Activated CD4-positive, alpha-beta T cell treated with anti-CD3 and anti-CD28 coated beads for 24 hours (primary cell): ENCODE measurements around the gene PGPEP1.

Experiments
- DNase-seq, 2 donors: peaks; one replicate each; pipeline ENCODE4 v3.0.0-alpha.2; 2020; ENCODE audit warnings: low read depth in 2 of 2

The PGPEP1 gene, protein sequence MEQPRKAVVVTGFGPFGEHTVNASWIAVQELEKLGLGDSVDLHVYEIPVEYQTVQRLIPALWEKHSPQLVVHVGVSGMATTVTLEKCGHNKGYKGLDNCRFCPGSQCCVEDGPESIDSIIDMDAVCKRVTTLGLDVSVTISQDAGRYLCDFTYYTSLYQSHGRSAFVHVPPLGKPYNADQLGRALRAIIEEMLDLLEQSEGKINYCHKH

DNA sequence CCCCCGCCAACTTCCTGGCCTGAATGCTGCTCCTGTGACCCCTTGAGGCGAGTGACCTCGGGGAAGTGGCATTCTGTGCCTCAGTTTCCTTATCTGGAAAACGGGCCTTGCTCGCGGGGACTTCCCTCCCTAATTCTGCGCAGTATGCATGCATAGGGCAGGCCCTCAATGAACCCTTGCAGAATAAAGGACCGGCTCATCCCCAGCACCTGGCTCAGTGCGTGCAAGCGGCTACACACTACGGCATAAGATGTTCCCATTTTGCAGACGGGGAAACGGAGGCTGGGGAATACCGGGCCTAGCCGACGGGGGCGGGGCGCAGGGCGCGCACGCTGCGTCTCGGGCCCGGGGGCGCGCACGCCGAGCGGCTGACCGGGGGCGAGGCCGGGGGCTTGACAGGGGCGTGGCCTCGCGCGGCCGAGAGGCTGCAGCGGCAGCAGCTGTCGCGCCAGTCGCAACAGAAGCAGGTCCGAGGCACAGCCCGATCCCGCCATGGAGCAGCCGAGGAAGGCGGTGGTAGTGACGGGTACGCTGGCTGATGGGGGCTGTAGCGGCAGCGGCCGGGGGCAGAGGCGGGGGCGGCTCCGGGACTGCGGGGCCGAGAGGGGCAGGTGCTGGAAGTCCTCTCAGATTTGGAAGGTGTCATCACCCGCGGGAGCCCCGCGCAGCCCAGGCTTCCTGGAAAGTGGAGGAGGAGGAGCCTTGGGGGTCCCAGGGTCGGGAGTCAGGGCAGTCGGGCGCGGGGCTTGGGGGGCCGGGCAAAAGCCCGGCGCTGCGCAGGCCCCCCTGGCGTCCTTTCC lies at the start of gene PGPEP1:
PGPEP1 (plus strand) TSS at position 409 of the 800 bp plus-strand sequence; CDS start at position 493, 84 bp downstream.
- peak; percentile 47 to 58 for DNase-seq

DNA sequence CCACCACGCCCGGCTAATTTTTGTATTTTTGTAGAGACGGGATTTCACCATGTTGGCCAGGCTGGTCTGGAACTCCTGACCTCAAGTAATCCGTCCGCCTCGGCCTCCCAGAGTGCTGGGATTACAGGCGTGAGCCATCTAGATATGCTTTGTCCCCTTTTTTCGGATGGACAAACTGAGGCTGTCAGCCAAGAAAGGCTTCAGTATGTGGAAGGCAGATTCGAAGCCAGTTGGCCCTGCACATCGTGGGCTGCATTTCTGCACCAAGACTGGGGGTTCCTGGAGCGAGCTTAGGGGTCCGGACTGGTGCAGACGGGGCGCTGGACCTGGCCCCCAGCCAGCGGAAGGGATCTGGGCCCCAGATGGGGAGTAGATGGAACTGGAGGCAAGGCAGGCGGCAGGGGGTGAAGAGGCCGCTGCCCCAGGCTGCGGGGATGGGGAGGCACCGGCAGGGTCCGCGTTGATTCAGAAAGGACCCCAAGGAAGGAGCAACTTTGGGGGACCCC lies 49.3 kb upstream of the PGPEP1 start:
- DNase-seq, result no peak

DNA sequence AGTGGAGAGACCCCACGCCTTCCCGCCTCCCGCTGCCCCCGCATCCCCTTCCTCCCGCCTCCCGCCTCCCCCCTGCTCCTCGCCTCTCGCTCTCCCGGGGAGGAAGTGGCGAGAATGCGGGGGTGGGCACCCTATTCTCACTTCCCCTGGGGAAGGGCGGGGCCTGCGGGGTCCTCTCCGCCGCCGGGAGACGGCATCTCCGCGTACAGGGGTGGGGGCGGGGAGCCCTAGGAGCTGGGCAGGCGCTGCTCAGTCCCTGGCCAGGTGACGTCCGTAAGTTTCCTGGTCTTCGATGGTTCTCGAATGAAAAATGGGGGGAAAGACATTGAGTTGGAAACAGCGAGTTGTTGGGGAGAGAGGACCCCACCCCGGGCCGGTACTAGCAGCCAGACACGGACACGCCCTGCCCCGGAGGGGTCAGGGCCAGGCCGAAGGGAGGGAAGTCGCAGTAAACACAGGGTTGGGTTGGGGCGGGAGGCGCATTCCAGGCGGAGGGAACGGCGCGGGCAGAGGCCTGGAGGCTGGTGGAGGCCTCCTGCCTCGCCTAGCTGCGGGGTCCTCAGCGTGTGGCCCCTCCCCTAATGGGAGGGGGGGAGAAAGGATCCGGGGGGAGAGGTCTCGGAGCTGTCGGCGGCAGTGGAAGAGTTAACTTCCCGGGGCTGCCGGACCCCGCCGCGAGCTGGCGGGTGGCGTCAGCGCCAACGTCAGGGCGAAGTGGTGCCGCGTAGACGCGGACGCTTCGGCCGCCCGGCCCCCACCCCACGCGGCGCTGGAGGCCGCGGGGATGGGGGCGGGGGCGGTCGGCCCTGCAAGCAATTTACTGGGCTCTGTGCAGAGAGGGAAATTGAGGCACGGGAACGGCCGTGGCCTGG lies 48.6 kb upstream of the PGPEP1 start:
- peak; percentile 64 to 86 for DNase-seq

DNA sequence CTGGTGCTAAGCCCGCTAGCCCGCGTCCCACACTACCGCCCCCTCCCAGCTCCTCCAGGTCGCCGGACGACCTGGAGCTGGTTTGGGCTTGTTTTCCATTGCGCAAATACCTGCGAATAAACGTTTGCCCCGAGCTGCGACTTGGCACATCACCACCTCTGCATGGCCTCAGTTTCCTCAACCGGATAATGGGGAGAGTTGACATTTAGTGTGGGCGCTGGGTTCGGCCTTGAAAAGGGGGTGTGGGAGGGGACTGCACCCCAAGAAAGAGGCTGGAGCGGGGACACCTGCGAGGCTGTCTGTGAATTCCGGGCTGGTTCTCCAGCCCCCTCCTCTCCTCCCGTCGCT lies 48.0 kb upstream of the PGPEP1 start:
- no peak for DNase-seq

DNA sequence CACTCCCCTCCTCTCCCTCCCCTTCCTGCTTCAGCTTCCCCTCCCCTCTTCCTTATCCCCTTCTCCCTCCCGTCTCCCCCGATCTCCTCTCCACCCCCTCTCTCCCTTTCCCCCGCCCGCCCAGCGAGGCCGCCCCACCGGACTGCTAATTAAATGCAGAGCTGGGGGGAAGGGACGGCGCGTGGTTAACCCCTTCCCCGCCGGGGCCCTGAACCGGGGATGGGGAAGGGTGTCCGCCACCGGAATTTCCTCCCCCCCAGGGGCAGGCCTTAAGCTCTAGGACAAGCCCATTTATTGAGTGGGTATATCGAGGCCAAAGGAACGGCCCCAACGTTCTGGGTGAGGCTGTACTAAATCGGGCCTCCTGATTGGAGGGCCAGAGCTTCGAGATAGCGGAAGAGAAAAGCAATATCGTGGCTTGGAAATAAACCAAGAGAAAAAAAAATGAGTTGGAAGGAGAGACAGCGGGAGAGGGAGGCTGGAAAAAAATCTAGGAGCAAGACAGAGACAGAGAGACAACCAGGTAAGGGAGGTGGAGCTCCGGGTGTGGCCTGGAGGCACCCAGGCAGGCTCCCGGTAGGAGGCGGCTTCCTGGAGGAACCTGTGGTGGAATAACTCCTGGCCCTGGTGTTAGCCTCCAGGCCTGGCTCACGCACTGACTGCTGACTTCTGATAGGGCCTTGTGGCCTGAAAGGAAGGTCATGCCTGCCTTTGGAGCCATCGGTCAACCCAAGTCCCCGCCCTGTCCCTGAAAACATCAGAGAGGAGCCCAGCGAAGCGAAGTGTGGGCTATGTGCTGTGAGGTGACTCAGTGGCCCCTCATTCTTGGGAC lies 47.4 kb upstream of the PGPEP1 start:
- DNase-seq, result peak in 1 of 2 donors; percentile 56

DNA sequence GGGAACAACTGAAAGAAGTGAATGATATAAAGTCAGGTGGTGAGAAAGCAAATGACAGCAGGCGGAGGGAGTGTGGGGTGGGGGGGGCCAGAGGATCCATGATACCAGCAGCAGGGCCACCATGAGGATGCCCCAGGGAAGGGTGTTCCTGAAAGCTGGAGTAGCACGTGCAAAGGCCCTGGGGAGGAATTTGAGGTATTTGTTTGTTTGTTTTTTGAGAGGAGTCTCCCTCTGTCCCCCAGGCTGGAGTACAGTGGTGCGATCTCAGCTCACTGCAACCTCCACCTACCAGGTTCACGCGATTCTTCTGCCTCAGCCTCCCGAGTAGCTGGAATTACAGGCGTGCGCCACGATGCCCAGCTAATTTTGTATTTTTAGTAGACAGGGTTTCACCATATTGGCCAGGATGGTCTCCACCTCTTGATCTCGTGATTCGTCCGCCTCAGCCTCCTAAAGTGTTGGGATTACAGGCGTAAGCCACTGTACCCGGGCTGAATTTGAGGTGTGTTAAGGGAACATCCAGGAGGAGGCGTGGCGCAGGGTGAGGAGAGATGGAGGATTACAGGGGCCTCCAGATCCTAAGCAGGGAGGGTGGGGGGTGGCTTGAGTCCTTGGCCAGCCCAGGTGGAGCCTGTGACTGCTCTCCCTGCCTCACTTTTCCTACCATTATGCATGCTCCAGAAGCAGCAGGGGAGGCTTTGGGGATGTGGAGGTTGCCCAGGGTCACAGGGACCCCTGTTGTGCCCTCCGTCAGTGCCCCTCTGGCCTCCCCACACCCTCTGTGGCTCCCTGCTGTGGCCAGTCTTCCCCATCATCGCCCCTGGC lies 46.5 kb upstream of the PGPEP1 start:
- DNase-seq, result no peak

DNA sequence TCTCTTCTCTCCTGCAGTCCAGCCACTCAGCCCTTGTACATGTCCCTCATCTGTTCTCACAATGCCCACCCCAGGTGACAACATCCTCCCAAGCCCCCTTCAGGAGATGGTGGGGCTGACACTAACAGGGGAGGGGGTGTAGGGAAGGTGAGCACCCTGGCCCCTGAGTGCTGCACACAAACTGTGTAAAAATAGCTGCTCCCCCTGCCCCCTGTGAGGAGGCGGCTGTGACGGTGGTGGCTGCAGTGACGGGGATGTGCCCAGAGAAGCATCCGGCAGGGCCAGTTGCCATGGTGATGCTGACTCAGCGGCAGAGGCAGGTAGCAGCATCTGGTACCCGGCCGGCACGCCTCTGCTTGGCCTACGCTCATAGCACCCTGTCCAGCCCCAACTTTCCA lies 45.9 kb upstream of the PGPEP1 start:
- DNase-seq, result peak; percentile 76 to 95

DNA sequence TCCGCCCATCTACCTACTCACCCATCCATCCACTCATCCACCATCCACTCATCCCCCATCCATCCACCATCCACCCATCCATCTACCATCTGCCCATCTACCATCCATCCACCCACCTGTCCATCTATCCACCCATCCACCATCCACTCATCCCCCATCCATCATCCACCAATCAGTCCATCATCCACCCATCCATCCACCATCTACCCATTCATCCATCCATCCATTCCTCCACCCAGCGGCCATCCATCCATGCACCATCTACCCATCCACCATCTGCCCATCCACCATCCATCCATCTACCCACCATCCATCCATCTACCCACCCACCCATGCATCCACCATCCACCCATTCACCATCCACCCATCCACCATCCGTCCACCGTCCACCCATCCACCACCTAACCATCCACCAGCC lies 45.4 kb upstream of the PGPEP1 start:
- no peak for DNase-seq

DNA sequence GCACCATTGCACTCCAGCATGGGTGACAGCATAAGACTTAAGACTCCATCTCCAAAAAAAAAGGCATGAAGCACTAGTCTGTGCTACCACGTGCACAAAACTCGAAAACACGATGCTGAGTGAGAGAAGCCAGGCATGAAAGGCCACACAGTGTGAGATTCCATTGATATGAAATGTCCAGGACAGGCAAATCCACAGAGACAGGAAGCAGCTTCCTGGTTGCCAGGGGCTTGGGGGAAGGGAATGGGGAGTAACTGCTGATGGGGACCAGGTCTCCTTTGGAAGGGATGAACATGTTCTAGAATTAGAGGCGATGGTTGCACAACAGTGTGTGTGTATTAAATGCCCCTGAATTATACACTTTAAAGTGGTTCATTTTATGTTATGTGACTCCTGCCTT lies 43.1 kb upstream of the PGPEP1 start:
- no peak for DNase-seq

DNA sequence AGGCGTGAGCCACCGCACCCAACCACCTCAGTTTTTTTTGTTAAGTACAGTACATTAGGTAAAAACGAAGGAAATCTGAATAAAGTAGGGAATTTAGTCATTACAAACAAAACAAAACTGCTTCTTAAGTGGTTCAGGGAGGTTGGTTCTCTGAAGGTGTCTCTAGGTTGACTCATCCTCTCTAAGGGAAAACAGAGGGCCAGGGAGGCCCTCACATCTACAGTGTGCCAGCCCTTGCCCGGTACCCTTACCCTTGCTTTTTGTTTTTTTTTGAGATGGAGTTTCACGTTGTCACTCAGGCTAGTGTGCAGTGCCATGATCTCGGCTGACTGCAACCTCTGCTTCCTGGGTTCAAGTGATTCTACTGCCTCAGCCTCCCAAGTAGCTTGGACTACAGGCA lies 41.8 kb upstream of the PGPEP1 start:
- DNase-seq, result no peak

DNA sequence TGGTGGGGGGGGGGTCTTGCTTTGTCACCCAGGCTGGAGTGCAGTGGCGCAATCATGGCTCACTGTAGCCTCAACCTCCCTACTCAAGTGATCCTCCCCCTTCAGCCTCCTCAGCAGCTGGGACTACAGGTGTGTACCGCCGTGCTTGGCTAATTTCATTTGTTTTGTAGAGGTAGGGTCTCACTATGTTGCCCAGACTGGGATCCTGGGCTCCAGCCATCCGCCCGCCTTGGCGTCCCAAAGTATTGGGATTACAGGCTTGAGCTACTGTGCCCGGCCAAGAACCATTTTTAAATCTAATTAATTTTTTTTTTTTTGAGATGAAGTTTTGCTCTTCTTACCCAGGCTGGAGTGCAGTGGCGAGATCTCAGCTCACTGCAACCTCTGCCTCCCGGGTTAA lies 40.7 kb upstream of the PGPEP1 start:
- no peak for DNase-seq

DNA sequence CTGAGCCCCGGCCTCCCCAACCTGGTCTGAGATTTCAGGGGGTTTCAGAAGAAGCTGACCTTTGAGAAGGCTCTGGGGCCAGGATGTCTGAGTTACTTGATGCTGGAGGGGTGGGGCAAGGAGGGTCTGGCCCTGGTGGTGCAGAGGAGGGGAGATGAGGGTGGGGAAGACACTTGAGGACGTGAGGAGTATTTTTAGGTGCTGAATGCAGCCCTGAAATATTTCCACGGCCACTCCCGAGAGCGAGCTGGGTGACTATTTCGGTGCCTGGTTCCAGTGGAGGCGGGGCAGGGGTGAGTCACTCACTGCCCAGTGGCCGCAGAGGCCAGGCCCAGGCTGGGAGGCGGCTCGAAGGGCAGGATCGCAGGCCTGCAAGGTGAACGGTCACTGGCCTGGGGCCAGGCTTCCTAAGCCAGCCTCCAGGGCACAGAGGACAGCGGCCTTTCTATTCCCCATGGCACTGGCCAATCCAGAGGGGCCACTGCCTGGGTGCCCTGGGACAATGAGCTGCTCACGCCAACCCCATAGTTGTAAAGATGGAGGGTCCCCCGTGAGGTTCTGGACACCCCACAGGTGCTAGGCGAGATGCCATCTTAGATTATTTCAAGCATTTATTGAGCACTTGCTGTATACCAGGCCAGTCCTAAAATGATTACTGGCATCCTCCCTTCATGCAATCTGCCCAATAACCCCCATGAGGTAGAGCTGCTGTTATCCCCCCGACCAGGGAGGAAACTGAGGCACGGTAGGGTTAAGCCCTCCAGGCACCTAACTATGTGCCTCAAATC lies 39.3 kb upstream of the PGPEP1 start:
- no peak for DNase-seq

DNA sequence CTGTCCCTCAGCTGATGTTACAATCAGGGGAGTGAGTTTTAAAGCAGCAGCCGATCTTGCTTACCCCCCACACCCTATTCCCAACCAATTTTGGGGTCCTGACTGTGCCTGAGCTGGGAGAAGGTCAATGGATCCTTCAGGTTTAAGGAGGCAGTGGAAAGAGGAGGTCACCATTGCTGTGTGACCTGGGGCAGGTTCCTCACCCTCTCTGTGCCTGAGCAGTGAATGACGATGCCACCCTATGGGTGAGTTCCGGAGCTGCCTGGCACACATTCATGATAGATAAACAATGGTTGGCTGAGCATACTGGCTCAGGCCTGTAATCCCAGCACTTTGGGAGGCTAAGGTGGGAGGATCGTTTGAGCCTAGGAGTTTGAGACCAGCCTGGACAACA lies 38.7 kb upstream of the PGPEP1 start:
- no peak for DNase-seq

DNA sequence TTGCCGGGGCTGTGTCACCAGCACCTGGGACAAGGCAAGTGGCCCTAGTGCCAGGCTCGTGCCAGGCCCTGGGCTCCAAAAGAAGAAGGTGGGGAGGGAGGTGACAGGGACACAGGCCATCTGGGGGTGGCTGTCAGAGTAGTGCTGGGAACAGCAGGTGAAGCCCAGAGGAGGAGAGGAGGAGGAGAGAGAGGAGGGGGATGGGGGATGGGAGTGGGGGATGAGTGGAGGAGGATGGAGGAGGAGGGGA lies 36.3 kb upstream of the PGPEP1 start:
- DNase-seq, result no peak

DNA sequence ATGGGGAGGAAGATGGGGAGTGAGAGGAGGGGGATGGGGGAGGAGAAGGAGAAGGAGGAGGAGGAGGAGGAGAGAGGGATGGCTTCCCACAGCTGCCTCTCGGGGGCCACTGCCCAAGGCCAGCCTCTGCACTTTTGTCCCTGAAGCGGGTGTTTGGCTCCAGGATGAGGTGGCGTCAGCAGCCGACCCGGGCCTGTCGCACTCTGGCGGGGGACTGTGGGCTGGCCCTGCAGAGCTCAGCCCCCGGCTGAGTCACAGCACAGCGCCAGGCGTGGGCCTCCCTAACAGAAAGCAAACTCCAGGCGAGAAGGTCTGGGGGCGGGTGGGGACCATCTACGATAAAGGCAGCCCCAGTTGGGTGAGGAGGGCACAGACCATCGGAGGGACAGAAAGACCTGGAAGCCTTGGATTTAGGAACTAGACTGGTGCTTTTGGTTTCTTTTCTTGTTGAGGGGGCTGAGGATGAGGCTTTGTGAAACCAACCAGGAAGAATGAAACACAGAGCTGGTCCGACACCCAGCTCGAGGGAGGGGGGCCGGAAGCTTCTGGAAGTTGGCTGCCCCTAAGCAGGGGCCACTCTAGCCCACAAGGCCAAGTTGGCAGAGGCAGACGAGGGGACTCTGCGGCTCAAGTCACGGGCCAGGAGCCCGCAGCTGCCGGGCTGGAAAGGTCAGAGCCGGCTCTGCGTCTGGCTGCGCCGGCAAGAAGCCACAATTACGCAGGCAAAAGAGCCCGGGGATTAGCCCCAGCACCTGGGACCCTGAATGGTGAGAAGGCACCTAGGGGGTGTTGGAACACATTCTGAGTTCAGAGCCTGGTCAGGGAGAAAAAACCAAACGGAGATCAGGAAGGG lies 35.7 kb upstream of the PGPEP1 start:
- peak; percentile 74 for DNase-seq

DNA sequence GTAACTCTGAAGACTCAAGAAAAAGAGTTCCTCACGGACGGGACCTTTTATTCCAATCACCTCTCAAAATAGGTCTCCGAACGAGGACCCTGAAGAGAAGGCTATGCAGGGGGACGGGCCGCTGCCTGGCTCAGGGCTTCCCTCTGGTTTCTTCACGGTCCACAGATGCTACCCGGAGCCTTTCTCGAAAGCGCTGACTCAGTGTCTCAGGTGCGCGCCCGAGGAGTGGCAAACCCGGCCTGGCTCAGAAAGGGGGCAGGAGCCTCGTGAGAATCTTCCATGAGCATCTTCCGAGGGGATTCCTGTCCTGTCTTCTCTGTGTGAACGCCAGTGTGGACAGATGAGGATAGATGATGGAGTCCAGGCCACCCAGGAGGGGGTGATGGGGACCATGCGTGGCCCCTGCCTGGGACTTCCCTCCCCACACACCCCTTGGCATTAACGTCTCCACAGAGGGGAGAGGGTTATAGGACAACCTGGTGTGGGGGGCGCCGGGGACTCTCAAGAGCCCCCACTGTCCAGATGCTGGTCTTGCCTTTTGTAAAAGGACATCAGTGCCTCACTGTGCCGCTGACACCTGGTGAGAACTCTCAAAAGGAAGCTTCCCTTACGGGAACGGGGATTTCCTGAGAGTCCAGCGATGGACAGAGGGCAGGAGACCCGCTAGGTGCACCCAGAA lies 34.0 kb upstream of the PGPEP1 start:
- DNase-seq, result no peak

DNA sequence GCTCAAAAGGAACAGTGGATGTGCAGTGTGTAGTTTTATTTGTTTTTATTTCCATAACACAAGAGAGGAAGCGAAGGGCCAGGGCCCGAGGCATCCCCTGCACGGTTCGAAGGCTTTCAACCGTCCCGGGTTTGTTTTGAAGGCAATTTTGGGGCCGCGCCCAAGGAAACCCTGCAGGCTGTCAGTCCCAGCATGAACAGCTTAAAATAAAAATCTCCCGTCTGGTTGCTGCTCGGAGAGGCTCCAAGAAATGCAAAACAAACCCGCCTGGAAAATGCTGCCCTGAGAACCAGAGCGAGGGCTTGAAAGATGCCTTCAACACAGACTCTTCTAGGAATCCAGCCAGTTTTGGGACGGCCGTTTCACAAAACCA lies 33.5 kb upstream of the PGPEP1 start:
- no peak for DNase-seq

DNA sequence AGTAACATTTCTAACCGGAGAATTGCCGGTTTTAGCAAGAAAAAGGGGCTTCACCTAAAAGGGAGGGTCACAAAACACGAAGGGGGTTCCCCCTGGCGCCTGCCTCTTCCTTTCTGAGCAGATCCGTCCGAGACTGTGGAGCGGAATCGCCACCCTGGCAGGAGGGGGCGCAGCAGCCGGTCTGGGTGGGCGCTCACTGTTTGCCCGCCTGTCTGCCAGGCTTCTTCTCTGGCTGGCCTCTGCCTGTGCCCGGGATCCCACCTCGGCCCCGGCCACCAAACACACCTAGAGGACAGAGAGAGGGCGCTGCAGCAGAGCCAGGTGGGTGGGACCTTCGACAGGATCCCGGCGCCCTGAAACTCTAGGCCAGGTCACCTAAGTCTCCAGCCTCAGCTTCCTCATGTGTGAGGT lies 33.1 kb upstream of the PGPEP1 start:
- DNase-seq, result no peak
